ENCODE data around the gene CHTOP. TPM values are rescaled to one million over a fixed set of nuclear protein-coding genes. Genes with fewer than 3 reads are reported as not detected.

Gene CHTOP
- total and polyA plus RNA-seq, 2 of the 13 experiments (the other 11 are each of a cell fraction or from before 2014, with no cell fraction given) = 38.0 to 51.9 TPM

GRCh38 chr1:153670859-153671627 is 37.2 kb downstream of the CHTOP start, which contains the start of gene ILF2 (continued):
- TF ChIP-seq, protein P1, sequence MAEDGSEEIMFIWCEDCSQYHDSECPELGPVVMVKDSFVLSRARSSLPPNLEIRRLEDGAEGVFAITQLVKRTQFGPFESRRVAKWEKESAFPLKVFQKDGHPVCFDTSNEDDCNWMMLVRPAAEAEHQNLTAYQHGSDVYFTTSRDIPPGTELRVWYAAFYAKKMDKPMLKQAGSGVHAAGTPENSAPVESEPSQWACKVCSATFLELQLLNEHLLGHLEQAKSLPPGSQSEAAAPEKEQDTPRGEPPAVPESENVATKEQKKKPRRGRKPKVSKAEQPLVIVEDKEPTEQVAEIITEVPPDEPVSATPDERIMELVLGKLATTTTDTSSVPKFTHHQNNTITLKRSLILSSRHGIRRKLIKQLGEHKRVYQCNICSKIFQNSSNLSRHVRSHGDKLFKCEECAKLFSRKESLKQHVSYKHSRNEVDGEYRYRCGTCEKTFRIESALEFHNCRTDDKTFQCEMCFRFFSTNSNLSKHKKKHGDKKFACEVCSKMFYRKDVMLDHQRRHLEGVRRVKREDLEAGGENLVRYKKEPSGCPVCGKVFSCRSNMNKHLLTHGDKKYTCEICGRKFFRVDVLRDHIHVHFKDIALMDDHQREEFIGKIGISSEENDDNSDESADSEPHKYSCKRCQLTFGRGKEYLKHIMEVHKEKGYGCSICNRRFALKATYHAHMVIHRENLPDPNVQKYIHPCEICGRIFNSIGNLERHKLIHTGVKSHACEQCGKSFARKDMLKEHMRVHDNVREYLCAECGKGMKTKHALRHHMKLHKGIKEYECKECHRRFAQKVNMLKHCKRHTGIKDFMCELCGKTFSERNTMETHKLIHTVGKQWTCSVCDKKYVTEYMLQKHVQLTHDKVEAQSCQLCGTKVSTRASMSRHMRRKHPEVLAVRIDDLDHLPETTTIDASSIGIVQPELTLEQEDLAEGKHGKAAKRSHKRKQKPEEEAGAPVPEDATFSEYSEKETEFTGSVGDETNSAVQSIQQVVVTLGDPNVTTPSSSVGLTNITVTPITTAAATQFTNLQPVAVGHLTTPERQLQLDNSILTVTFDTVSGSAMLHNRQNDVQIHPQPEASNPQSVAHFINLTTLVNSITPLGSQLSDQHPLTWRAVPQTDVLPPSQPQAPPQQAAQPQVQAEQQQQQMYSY (CRISPR knock-in tag; IDR thresholded peaks at IDR 0.05) = no peak; the same call in 1 of the 2 replicates
- TF ChIP-seq SALL1 (CRISPR knock-in tag; IDR thresholded peaks at IDR 0.05) = peak; percentile 76
- TF ChIP-seq ONECUT2 (CRISPR knock-in tag; IDR thresholded peaks at IDR 0.05) = peak; percentile 71
- TF ChIP-seq ZNF101 (CRISPR knock-in tag; IDR thresholded peaks at IDR 0.05; ENCODE audit: borderline replicate concordance, low read depth) = no peak
- TF ChIP-seq MYNN (CRISPR knock-in tag; IDR thresholded peaks at IDR 0.05; ENCODE audit: low read depth) = no peak
- no peak for TF ChIP-seq ZNF775 (CRISPR knock-in tag; IDR thresholded peaks at IDR 0.05; ENCODE audit: borderline replicate concordance)
- TF ChIP-seq GATA4 (IDR thresholded peaks at IDR 0.05; ENCODE audit: borderline replicate concordance, low read depth) = no peak
- TF ChIP-seq, protein P2, sequence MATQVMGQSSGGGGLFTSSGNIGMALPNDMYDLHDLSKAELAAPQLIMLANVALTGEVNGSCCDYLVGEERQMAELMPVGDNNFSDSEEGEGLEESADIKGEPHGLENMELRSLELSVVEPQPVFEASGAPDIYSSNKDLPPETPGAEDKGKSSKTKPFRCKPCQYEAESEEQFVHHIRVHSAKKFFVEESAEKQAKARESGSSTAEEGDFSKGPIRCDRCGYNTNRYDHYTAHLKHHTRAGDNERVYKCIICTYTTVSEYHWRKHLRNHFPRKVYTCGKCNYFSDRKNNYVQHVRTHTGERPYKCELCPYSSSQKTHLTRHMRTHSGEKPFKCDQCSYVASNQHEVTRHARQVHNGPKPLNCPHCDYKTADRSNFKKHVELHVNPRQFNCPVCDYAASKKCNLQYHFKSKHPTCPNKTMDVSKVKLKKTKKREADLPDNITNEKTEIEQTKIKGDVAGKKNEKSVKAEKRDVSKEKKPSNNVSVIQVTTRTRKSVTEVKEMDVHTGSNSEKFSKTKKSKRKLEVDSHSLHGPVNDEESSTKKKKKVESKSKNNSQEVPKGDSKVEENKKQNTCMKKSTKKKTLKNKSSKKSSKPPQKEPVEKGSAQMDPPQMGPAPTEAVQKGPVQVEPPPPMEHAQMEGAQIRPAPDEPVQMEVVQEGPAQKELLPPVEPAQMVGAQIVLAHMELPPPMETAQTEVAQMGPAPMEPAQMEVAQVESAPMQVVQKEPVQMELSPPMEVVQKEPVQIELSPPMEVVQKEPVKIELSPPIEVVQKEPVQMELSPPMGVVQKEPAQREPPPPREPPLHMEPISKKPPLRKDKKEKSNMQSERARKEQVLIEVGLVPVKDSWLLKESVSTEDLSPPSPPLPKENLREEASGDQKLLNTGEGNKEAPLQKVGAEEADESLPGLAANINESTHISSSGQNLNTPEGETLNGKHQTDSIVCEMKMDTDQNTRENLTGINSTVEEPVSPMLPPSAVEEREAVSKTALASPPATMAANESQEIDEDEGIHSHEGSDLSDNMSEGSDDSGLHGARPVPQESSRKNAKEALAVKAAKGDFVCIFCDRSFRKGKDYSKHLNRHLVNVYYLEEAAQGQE (IDR thresholded peaks at IDR 0.05; ENCODE audit: borderline replicate concordance in 1 of 2, low read depth in 1 of 2, low read length in 2 of 2) = peak in 1 of 2 experiments; percentile 35; a peak in 1 of 4 replicates
- no peak for TF ChIP-seq NCOA5 (CRISPR knock-in tag; IDR thresholded peaks at IDR 0.05)
- TF ChIP-seq PPARG (CRISPR knock-in tag; conservative IDR thresholded peaks at IDR 0.05) = peak; percentile 24; the same call in 1 of the 2 replicates
- TF ChIP-seq FOXM1 (CRISPR knock-in tag; IDR thresholded peaks at IDR 0.05) = no peak; the same call in 1 of the 2 replicates
- TF ChIP-seq RBAK (CRISPR knock-in tag; IDR thresholded peaks at IDR 0.05) = no peak
- no peak for TF ChIP-seq NFRKB (IDR thresholded peaks at IDR 0.05)
- 0 out of 2 replicates have a peak, but pooled peaks have one; percentile 57 for TF ChIP-seq ZNF564 (CRISPR knock-in tag; IDR thresholded peaks at IDR 0.05)
- TF ChIP-seq ZNF83 (CRISPR knock-in tag; IDR thresholded peaks at IDR 0.05; ENCODE audit: borderline replicate concordance) = no peak
- peak; percentile 90 for TF ChIP-seq ZMYM4 (CRISPR knock-in tag; IDR thresholded peaks at IDR 0.05)
- TF ChIP-seq ZFY (CRISPR knock-in tag; IDR thresholded peaks at IDR 0.05) = peak; percentile 87
- TF ChIP-seq ZNF850 (CRISPR knock-in tag; conservative IDR thresholded peaks at IDR 0.05) = peak; percentile 89; the same call in 1 of the 2 replicates
- TF ChIP-seq IRF1 (CRISPR knock-in tag; IDR thresholded peaks at IDR 0.05; ENCODE audit: low read depth) = no peak
- TF ChIP-seq KDM2A (CRISPR knock-in tag; IDR thresholded peaks at IDR 0.05; ENCODE audit: borderline replicate concordance, low read depth) = peak; percentile 48

Measured in HepG2 (cell line).